Panc1 (cell line): ENCODE measurements around the gene SPINK1. TPM values are rescaled to one million over a fixed set of nuclear protein-coding genes. Genes with fewer than 3 reads are reported as not detected.
"Not testable (repeated sequence)": the region's sequence is repeated elsewhere in the genome, so short reads cannot be mapped to it uniquely, and the experiment has no call there.

Experiments used
- ATAC-seq: fragments of 200-7000 bp; cut with Tn5 transposase; 2 replicates; pipeline ENCODE4 v1.9.1; 2020; ENCODE audit warnings: mild to moderate bottlenecking, moderate library complexity
- BruUV-seq: library from RNA; stranded (reverse); fragments of 400-500 nt; replicated peaks from 2 replicates; lab custom pipeline; 2021; lab: Mats Ljungman, UMichigan
- CTCF ChIA-PET: fragments of 300-600 bp; sonication (Branson Sonifier 250); formaldehyde crosslinking; loops from one replicate; lab custom pipeline; 2022; ENCODE audit warnings: antibody characterized with exemption; lab: Charles Lee
- POLR2A ChIA-PET: fragments of 300-600 bp; sonication (Branson Sonifier 250); formaldehyde crosslinking; loops from one replicate; lab custom pipeline; 2022; ENCODE audit warnings: antibody characterized with exemption; lab: Charles Lee
- DNase-seq: peaks from one replicate; pipeline ENCODE4 v3.0.0-alpha.2; 2010; ENCODE audit warnings: low read depth, low spot score
- H3K27ac ChIP-seq: 2 replicates; pipeline ENCODE4 v1.5.1; 2011; ENCODE audit warnings: mild to moderate bottlenecking, low read length, inconsistent platforms
- H3K27me3 ChIP-seq: fragments of 200-500 bp; sonication (Bioruptor generic); 2 replicates; pipeline ENCODE4 v1.6.0; 2014; ENCODE audit warnings: low read length, inconsistent platforms; ENCODE audit not compliant: control insufficient read depth, insufficient read depth
- H3K36me3 ChIP-seq: fragments of 200-500 bp; sonication (Bioruptor generic); 2 replicates; pipeline ENCODE4 v1.5.1; 2014; ENCODE audit warnings: inconsistent platforms, mild to moderate bottlenecking, low read length, moderate library complexity; ENCODE audit not compliant: control insufficient read depth, insufficient read depth
- H3K4me1 ChIP-seq: 2 replicates; pipeline ENCODE4 v1.5.1; 2011; ENCODE audit warnings: inconsistent platforms, mild to moderate bottlenecking, low read length, moderate library complexity; ENCODE audit not compliant: control insufficient read depth, insufficient read depth
- H3K4me3 ChIP-seq, 2 experiments: 2 replicates each; pipeline ENCODE4 v1.5.1; 2011 to 2012; ENCODE audit warnings: low read depth in 2 of 2, low read length in 2 of 2, mild to moderate bottlenecking in 2 of 2, inconsistent platforms in 1 of 2, moderate library complexity in 1 of 2
- H3K9me3 ChIP-seq: fragments of 200-500 bp; sonication (Bioruptor generic); 2 replicates; pipeline ENCODE4 v1.5.1; 2014; ENCODE audit warnings: low read depth, mild to moderate bottlenecking, inconsistent platforms, low read length, moderate library complexity; ENCODE audit not compliant: control insufficient read depth, insufficient read depth
- POLR2AphosphoS5 ChIP-seq: IDR thresholded peaks from 2 replicates; pipeline ENCODE4 v1.6.1; 2012; ENCODE audit warnings: mild to moderate bottlenecking, low read depth, low read length, moderate library complexity
- SIN3A ChIP-seq: IDR thresholded peaks from 2 replicates; pipeline ENCODE4 v1.6.1; 2012; ENCODE audit warnings: low read depth, mild to moderate bottlenecking, low read length, moderate library complexity, borderline replicate concordance; ENCODE audit not compliant: insufficient read depth
- TCF7L2 ChIP-seq: IDR thresholded peaks from 2 replicates; pipeline ENCODE4 v1.6.1; 2011; ENCODE audit warnings: mild to moderate bottlenecking, low read depth, low read length, inconsistent platforms
- in situ Hi-C: cut with HindIII; loops from 2 replicates; pipeline ENCODE4 v1.10.0; 2016; ENCODE audit warnings: low sequenced_read_pairs, low pct_unique_long_range_greater_than_20kb
- intact Hi-C: fragments of 100-400 bp; cut with micrococcal nuclease; formaldehyde crosslinking; loops from one replicate; pipeline ENCODE4 v1.10.0; 2022; ENCODE audit not compliant: unreplicated experiment
- total RNA-seq: library from RNA; stranded (reverse); gene quantifications from one replicate; pipeline ENCODE4 v1.2.1, GENCODE V29; 2021; ENCODE audit not compliant: unreplicated experiment
- TF ChIP-seq, protein P1 (sequence below): fragments of 450-650 bp; IDR thresholded peaks from 2 replicates; pipeline ENCODE4 v1.5.1; 2017; ENCODE audit warnings: mild to moderate bottlenecking
- TF ChIP-seq, protein P2 (sequence below), 2 experiments: IDR thresholded peaks; 2 replicates each; pipeline ENCODE4 v1.6.1; 2011 to 2012; ENCODE audit warnings: low read depth in 2 of 2, control low read depth in 1 of 2, low read length in 1 of 2, mild to moderate bottlenecking in 1 of 2, moderate library complexity in 1 of 2; ENCODE audit not compliant: insufficient read depth in 1 of 2

Gene SPINK1
- total RNA-seq, 1 experiment from 2014 or later, result 3.0 TPM

DNA sequence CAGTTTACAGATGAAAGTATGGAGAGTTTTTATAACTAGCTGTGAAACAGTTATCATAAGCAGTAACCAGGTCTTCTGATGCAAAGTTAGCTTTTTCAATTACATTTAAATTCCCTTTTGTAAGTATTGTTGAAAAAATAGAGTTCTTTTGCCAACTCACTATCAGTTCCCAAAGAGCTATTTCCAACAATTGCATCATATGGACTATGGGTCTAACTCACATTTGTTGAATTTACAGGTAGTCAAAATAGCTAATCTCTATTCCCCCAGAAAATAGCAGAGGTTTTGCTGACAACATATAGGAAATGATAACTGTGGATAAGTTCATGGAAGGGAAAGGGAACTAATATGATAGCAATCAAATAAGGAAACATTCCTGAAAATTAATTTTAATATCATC is 1.4 kb downstream of the SPINK1 start:
- no peaks in the 10 kb centered on the region for H3K9me3 ChIP-seq
- ATAC-seq (no peak), DNase-seq (no peak)
- POLR2A ChIA-PET, result no interaction called here
- CTCF ChIA-PET, result no interaction called here
- intact Hi-C loops, result no loop called here
- H3K4me1 ChIP-seq, result no peaks in the 10 kb centered on the region
- no TSS peak for BruUV-seq
- no peak overlapping the region for H3K27ac ChIP-seq
- H3K4me3 ChIP-seq, result no peak overlapping the region
- TF ChIP-seq, protein P1, sequence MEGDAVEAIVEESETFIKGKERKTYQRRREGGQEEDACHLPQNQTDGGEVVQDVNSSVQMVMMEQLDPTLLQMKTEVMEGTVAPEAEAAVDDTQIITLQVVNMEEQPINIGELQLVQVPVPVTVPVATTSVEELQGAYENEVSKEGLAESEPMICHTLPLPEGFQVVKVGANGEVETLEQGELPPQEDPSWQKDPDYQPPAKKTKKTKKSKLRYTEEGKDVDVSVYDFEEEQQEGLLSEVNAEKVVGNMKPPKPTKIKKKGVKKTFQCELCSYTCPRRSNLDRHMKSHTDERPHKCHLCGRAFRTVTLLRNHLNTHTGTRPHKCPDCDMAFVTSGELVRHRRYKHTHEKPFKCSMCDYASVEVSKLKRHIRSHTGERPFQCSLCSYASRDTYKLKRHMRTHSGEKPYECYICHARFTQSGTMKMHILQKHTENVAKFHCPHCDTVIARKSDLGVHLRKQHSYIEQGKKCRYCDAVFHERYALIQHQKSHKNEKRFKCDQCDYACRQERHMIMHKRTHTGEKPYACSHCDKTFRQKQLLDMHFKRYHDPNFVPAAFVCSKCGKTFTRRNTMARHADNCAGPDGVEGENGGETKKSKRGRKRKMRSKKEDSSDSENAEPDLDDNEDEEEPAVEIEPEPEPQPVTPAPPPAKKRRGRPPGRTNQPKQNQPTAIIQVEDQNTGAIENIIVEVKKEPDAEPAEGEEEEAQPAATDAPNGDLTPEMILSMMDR, result no peak
- TF ChIP-seq SIN3A, result no peak
- TF ChIP-seq, protein P2, sequence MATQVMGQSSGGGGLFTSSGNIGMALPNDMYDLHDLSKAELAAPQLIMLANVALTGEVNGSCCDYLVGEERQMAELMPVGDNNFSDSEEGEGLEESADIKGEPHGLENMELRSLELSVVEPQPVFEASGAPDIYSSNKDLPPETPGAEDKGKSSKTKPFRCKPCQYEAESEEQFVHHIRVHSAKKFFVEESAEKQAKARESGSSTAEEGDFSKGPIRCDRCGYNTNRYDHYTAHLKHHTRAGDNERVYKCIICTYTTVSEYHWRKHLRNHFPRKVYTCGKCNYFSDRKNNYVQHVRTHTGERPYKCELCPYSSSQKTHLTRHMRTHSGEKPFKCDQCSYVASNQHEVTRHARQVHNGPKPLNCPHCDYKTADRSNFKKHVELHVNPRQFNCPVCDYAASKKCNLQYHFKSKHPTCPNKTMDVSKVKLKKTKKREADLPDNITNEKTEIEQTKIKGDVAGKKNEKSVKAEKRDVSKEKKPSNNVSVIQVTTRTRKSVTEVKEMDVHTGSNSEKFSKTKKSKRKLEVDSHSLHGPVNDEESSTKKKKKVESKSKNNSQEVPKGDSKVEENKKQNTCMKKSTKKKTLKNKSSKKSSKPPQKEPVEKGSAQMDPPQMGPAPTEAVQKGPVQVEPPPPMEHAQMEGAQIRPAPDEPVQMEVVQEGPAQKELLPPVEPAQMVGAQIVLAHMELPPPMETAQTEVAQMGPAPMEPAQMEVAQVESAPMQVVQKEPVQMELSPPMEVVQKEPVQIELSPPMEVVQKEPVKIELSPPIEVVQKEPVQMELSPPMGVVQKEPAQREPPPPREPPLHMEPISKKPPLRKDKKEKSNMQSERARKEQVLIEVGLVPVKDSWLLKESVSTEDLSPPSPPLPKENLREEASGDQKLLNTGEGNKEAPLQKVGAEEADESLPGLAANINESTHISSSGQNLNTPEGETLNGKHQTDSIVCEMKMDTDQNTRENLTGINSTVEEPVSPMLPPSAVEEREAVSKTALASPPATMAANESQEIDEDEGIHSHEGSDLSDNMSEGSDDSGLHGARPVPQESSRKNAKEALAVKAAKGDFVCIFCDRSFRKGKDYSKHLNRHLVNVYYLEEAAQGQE (IDR thresholded peaks at IDR 0.05; ENCODE audit: insufficient read depth in 1 of 2, low read depth in 2 of 2, low read length in 1 of 2), result no peak
- no peak for TF ChIP-seq TCF7L2
- TF ChIP-seq POLR2AphosphoS5, result no peak
- in situ Hi-C loops, result no loop called here
- no peaks in the 10 kb centered on the region for H3K27me3 ChIP-seq
- H3K36me3 ChIP-seq, result no peaks in the 10 kb centered on the region

DNA sequence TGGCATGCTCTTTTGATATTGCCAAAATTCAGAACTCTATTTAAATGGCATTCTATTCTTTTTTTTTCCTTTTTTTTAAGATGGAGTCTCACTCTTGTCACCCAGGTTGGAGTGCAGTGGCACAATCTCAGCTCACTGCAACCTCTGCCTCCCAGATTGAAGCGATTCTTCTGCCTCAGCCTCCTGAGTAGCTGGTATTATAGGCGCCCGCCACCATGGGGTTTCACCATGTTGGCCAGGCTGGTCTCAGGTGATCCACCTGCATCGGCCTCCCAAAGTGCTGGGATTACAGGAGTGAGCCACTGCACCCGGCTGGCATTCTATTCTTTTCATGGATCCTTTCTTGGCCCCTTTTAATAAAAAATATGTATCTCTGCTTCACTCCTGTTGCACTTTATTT is 4.5 kb downstream of the SPINK1 start:
- BruUV-seq, DNase-seq, H3K27me3 ChIP-seq, ATAC-seq, H3K27ac ChIP-seq, H3K4me1 ChIP-seq, POLR2A ChIA-PET, CTCF ChIA-PET, intact Hi-C loops, H3K9me3 ChIP-seq, H3K36me3 ChIP-seq, in situ Hi-C loops, H3K4me3 ChIP-seq: not testable (repeated sequence)

DNA sequence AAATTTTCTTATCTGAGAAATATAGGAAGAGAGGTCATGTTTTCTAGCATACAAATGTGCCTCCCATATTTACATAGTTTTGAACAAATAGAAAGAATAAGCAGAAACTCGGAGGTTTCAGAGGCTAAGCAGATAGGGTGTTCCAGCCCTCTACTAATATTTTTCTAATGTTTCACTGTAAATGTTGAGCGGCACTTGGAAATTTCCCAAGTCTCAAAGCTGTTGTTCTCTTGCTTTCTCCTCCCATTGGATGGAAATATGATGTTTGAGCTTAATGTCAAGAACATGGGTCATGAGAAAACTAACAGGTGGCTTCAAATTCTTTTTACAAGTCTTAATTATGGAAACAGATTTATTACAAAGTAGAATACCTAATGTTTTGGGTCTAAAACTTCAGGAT is 5.1 kb downstream of the SPINK1 start:
- no peak overlapping the region for H3K27ac ChIP-seq
- H3K27me3 ChIP-seq, result no peaks in the 10 kb centered on the region
- intact Hi-C loops (no loop called here), in situ Hi-C loops (no loop called here)
- no peak overlapping the region for H3K4me3 ChIP-seq
- TF ChIP-seq POLR2AphosphoS5 (no peak), SIN3A (no peak), TCF7L2 (no peak)
- TF ChIP-seq, protein P1, result no peak
- TF ChIP-seq, protein P2 (IDR thresholded peaks at IDR 0.05; ENCODE audit: insufficient read depth in 1 of 2, low read depth in 2 of 2, low read length in 1 of 2), result no peak
- POLR2A ChIA-PET, result no interaction called here
- DNase-seq (no peak), ATAC-seq (no peak)
- H3K36me3 ChIP-seq, result no peaks in the 10 kb centered on the region
- BruUV-seq, result no TSS peak
- no peaks in the 10 kb centered on the region for H3K4me1 ChIP-seq
- CTCF ChIA-PET, result no interaction called here
- no peaks in the 10 kb centered on the region for H3K9me3 ChIP-seq
